Erythroblast (primary cell): ENCODE results near the gene ITGAV.

Experiments
- DNase-seq, 2 experiments: peaks; one replicate each; lab custom pipeline; 2025; lab: John Stamatoyannopoulos, UW
- GATA1 ChIP-seq: IDR thresholded peaks from 2 replicates; pipeline ENCODE4 v1.6.1; 2011; ENCODE audit warnings: low read depth, mild to moderate bottlenecking, control low read depth, low read length, moderate library complexity
- POLR2A ChIP-seq: IDR thresholded peaks from 2 replicates; pipeline ENCODE4 v1.6.1; 2011; ENCODE audit warnings: mild to moderate bottlenecking, low read length

ITGAV gene

GRCh38 chr2:186612555-186613440 lies 22.9 kb downstream of the ITGAV start:
- no peak for TF ChIP-seq GATA1
- no peak for TF ChIP-seq POLR2A
- no peak for DNase-seq

GRCh38 chr2:186614373-186614772 lies 24.5 kb downstream of the ITGAV start:
- no peak for DNase-seq
- no peak for TF ChIP-seq POLR2A
- no peak for TF ChIP-seq GATA1

- TF ChIP-seq POLR2A (no peak), GATA1 (no peak)
- DNase-seq: no peak
These were observed 27.3 kb downstream of the ITGAV start for GRCh38 chr2:186617148-186617547.

GRCh38 chr2:186617771-186618170 lies 27.9 kb downstream of the ITGAV start:
- TF ChIP-seq GATA1: no peak
- no peak for TF ChIP-seq POLR2A

GRCh38 chr2:186618696-186619095 lies 28.8 kb downstream of the ITGAV start:
- TF ChIP-seq POLR2A (no peak), GATA1 (no peak)
- DNase-seq: no peak

More at GRCh38 chr2:186617771-186618170, 27.9 kb downstream of the ITGAV start:
- DNase-seq: no peak

GRCh38 chr2:186623084-186623483 lies 33.2 kb downstream of the ITGAV start:
- TF ChIP-seq GATA1 (no peak), POLR2A (no peak)
- DNase-seq: no peak

- no peak for DNase-seq
- TF ChIP-seq GATA1 (no peak), POLR2A (no peak)
These were observed 34.4 kb downstream of the ITGAV start for GRCh38 chr2:186624276-186624675.

GRCh38 chr2:186629250-186629996 lies 39.6 kb downstream of the ITGAV start:
- no peak for TF ChIP-seq GATA1
- no peak for TF ChIP-seq POLR2A
- no peak for DNase-seq

- DNase-seq: no peak
- TF ChIP-seq POLR2A (no peak), GATA1 (no peak)
These were observed 42.6 kb downstream of the ITGAV start for GRCh38 chr2:186632417-186632816.

- no peak for DNase-seq
- TF ChIP-seq GATA1: no peak
- no peak for TF ChIP-seq POLR2A
These were observed 44.8 kb downstream of the ITGAV start for GRCh38 chr2:186634701-186635100.

- TF ChIP-seq POLR2A (no peak), GATA1 (no peak)
- peak in 1 of 2 experiments; percentile 9 for DNase-seq
These were observed 47.1 kb downstream of the ITGAV start for GRCh38 chr2:186636800-186637496.

- no peak for DNase-seq
- TF ChIP-seq GATA1 (no peak), POLR2A (no peak)
These were observed 47.6 kb downstream of the ITGAV start for GRCh38 chr2:186637497-186637800.

GRCh38 chr2:186639939-186640338 lies 50.1 kb downstream of the ITGAV start:
- TF ChIP-seq POLR2A (no peak), GATA1 (no peak)
- DNase-seq: no peak
